Stimulated activated naive CD8-positive, alpha-beta T cell treated with anti-CD3 and anti-CD28 coated beads, Interleukin-15, Interleukin-2, amounts not matched to agents 100 ng/mL and 50 ng/mL, for 24 hours (primary cell): Measurements from ENCODE around the gene CRYBA4.

Source experiments
- H3K27ac Mint-ChIP-seq: one replicate; pipeline ENCODE4 v1.8.0; 2021; ENCODE audit warnings: mild to moderate bottlenecking, mixed read lengths
- H3K27me3 Mint-ChIP-seq: one replicate; pipeline ENCODE4 v1.8.0; 2021; ENCODE audit warnings: mixed read lengths
- H3K36me3 Mint-ChIP-seq: one replicate; pipeline ENCODE4 v1.8.0; 2021; ENCODE audit warnings: low read depth, mixed read lengths
- H3K4me1 Mint-ChIP-seq: one replicate; pipeline ENCODE4 v1.8.0; 2021; ENCODE audit warnings: low read depth, mixed read lengths
- H3K4me3 Mint-ChIP-seq: one replicate; pipeline ENCODE4 v1.8.0; 2021; ENCODE audit warnings: mild to moderate bottlenecking, mixed read lengths
- H3K9me3 Mint-ChIP-seq: one replicate; pipeline ENCODE4 v1.8.0; 2021; ENCODE audit warnings: mixed read lengths

CRYBA4 gene

GRCh38 chr22:26672590-26673468 lies 51.1 kb downstream of the CRYBA4 start:
- H3K36me3 Mint-ChIP-seq: peaks cover 19% of the 10 kb centered on the region
- H3K4me3 Mint-ChIP-seq: peak overlapping the region; percentile 93
- no peaks in the 10 kb centered on the region for H3K9me3 Mint-ChIP-seq
- H3K27me3 Mint-ChIP-seq: no peaks in the 10 kb centered on the region
- H3K4me1 Mint-ChIP-seq: peaks cover 81% of the 10 kb centered on the region
- peak overlapping the region; percentile 98 for H3K27ac Mint-ChIP-seq

GRCh38 chr22:26673486-26673885 lies 51.7 kb downstream of the CRYBA4 start:
- H3K36me3 Mint-ChIP-seq: peaks cover 19% of the 10 kb centered on the region
- H3K27ac Mint-ChIP-seq: peak overlapping the region; percentile 98
- H3K4me1 Mint-ChIP-seq: peaks cover 87% of the 10 kb centered on the region
- H3K9me3 Mint-ChIP-seq: no peaks in the 10 kb centered on the region
- no peaks in the 10 kb centered on the region for H3K27me3 Mint-ChIP-seq
- H3K4me3 Mint-ChIP-seq: peak overlapping the region; percentile 93

- Mint-ChIP-seq H3K4me3 (peak overlapping the region; percentile 93), H3K36me3 (peaks cover 19% of the 10 kb centered on the region), H3K27me3 (no peaks in the 10 kb centered on the region), H3K27ac (peak overlapping the region; percentile 98), H3K9me3 (no peaks in the 10 kb centered on the region), H3K4me1 (peaks cover 86% of the 10 kb centered on the region)
These were observed 52.7 kb downstream of the CRYBA4 start for GRCh38 chr22:26674211-26675190.

GRCh38 chr22:26675687-26676268 lies 54.0 kb downstream of the CRYBA4 start:
- Mint-ChIP-seq H3K27me3 (no peaks in the 10 kb centered on the region), H3K4me1 (peaks cover 79% of the 10 kb centered on the region), H3K27ac (peak overlapping the region; percentile 98), H3K9me3 (no peaks in the 10 kb centered on the region), H3K4me3 (peak overlapping the region; percentile 93), H3K36me3 (peaks cover 19% of the 10 kb centered on the region)

GRCh38 chr22:26677217-26677616 lies 55.5 kb downstream of the CRYBA4 start:
- H3K4me1 Mint-ChIP-seq: peaks cover 64% of the 10 kb centered on the region
- peaks cover 24% of the 10 kb centered on the region for H3K36me3 Mint-ChIP-seq
- no peak overlapping the region for H3K4me3 Mint-ChIP-seq
- H3K27me3 Mint-ChIP-seq: no peaks in the 10 kb centered on the region
- H3K27ac Mint-ChIP-seq: peak overlapping the region; percentile 81
- H3K9me3 Mint-ChIP-seq: no peaks in the 10 kb centered on the region

- Mint-ChIP-seq H3K9me3 (no peaks in the 10 kb centered on the region), H3K27ac (no peak overlapping the region), H3K4me3 (no peak overlapping the region), H3K4me1 (peaks cover 51% of the 10 kb centered on the region), H3K27me3 (no peaks in the 10 kb centered on the region), H3K36me3 (peaks cover 31% of the 10 kb centered on the region)
These were observed 57.4 kb downstream of the CRYBA4 start for GRCh38 chr22:26679003-26679629.
